Loucy (cell line): Measurements from ENCODE around the gene HUNK.

Experiments used
- H2AFZ ChIP-seq: fragments of 200-600 bp; sonication (generic); 2 replicates; pipeline ENCODE4 v1.6.0; 2016; ENCODE audit warnings: antibody characterized with exemption, mild to moderate bottlenecking, low read length, moderate library complexity
- H3F3A ChIP-seq: fragments of 200-600 bp; 2 replicates; pipeline ENCODE4 v1.6.0; 2016; ENCODE audit warnings: antibody characterized with exemption, low read depth, mild to moderate bottlenecking
- H3K27me3 ChIP-seq: fragments of 200-600 bp; sonication (generic); 2 replicates; pipeline ENCODE4 v1.6.1; 2014; ENCODE audit warnings: low read length, mild to moderate bottlenecking; ENCODE audit not compliant: insufficient read depth, poor library complexity, severe bottlenecking
- H3K36me3 ChIP-seq: fragments of 200-600 bp; sonication (generic); 2 replicates; pipeline ENCODE4 v1.6.1; 2016; ENCODE audit warnings: low read length; ENCODE audit not compliant: insufficient read depth
- H3K4me1 ChIP-seq: fragments of 200-600 bp; sonication (generic); 2 replicates; pipeline ENCODE4 v1.5.1; 2014; ENCODE audit warnings: low read length, mild to moderate bottlenecking; ENCODE audit not compliant: insufficient read depth, poor library complexity, severe bottlenecking
- H3K4me2 ChIP-seq: fragments of 200-600 bp; sonication (generic); 2 replicates; pipeline ENCODE4 v1.6.0; 2014; ENCODE audit warnings: antibody characterized with exemption, low read length, low read depth, mild to moderate bottlenecking; ENCODE audit not compliant: poor library complexity, severe bottlenecking
- H3K4me3 ChIP-seq: fragments of 200-600 bp; sonication (generic); 2 replicates; pipeline ENCODE4 v1.5.1; 2014; ENCODE audit warnings: low read length, mild to moderate bottlenecking, mixed read lengths; ENCODE audit not compliant: poor library complexity, severe bottlenecking
- H3K79me2 ChIP-seq: fragments of 200-600 bp; sonication (generic); 2 replicates; pipeline ENCODE4 v1.6.1; 2014; ENCODE audit warnings: low read length; ENCODE audit not compliant: insufficient read depth
- H3K9ac ChIP-seq: fragments of 200-600 bp; sonication (generic); 2 replicates; pipeline ENCODE4 v1.6.0; 2014; ENCODE audit warnings: mild to moderate bottlenecking, low read depth, low read length, moderate library complexity; ENCODE audit not compliant: poor library complexity, severe bottlenecking
- H3K9me2 ChIP-seq: fragments of 200-600 bp; sonication (generic); replicated peaks from 2 replicates; pipeline ENCODE4 v1.6.1; 2016; ENCODE audit warnings: low read depth, low read length, mixed read lengths
- H3K9me3 ChIP-seq: fragments of 200-600 bp; sonication (generic); 2 replicates; pipeline ENCODE4 v1.6.1; 2014; ENCODE audit warnings: mild to moderate bottlenecking, antibody characterized with exemption, low read length, low read depth; ENCODE audit not compliant: insufficient read depth
- H4K20me1 ChIP-seq: fragments of 200-600 bp; sonication (generic); 2 replicates; pipeline ENCODE4 v1.6.0; 2014; ENCODE audit warnings: antibody characterized with exemption, low read length, mild to moderate bottlenecking; ENCODE audit not compliant: insufficient read depth, poor library complexity, severe bottlenecking
- CTCF ChIP-seq: fragments of 200-600 bp; sonication (generic); conservative IDR thresholded peaks from 2 replicates; pipeline ENCODE4 v1.5.1; 2014; ENCODE audit warnings: mild to moderate bottlenecking, antibody characterized with exemption, low read length
- EZH2phosphoT487 ChIP-seq: fragments of 200-600 bp; IDR thresholded peaks from 2 replicates; pipeline ENCODE4 v1.6.1; 2018; ENCODE audit warnings: antibody characterized with exemption, mild to moderate bottlenecking, moderate library complexity, borderline replicate concordance

The HUNK gene

GRCh38 chr21:31872452-31873274, at the start of gene HUNK:
TSS of gene HUNK (plus strand) at chr21:31873020. CDS start at chr21:31873675, 655 bp downstream.
- Histone ChIP-seq H3K27me3 (no peaks in the 10 kb centered on the region), H3K4me3 (no peak within 1 kb of the TSS)

DNA sequence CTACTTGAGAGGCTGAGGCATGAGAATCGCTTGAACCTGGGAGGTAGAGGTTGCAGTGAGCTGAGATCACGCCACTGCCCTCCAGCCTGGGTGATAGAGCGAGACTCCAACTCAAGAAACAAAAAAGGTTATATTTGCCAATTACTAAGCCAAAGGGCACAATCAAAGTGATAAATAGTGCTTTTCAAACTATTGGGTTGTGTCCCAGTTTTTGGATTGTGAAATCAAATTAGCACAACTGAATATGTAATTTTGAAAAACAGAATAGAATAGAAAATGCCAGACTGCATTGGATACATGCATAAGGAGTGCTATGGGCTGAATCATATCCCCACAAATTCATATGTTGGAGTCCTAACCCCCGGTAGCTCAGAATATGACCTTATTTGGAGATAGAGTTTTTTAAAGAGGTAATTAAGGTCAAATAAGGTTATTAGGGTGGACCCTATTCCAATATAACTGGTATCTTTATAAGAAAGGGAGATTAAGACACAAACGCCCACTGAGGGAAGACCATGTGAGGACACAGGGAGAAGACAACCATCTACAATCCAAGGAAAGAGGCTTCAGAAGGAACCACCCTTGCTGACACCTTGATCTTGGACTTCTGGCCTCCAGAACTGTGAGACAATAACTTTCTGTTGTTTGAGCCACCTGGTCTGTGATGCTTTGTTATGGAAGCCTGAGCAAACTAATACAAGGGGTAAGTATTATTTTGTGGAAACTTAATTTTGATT, 42.9 kb upstream of the HUNK start:
- Histone ChIP-seq H3K27me3 (no peaks in the 10 kb centered on the region), H4K20me1 (no peaks in the 10 kb centered on the region), H3K9ac (no peak overlapping the region), H3K4me3 (no peak overlapping the region), H3K36me3 (no peaks in the 10 kb centered on the region), H3K9me3 (no peaks in the 10 kb centered on the region), H3K4me1 (no peaks in the 10 kb centered on the region), H3K79me2 (no peaks in the 10 kb centered on the region), H2AFZ (no peak overlapping the region), H3K4me2 (no peak overlapping the region), H3F3A (no peaks in the 10 kb centered on the region), H3K9me2 (no peaks in the 10 kb centered on the region)
- TF ChIP-seq EZH2phosphoT487 (no peak), CTCF (no peak)

More at GRCh38 chr21:31872452-31873274, at the start of gene HUNK:
- Histone ChIP-seq H4K20me1 (no peaks in the 10 kb centered on the region), H3K4me1 (no peaks in the 10 kb centered on the region), H3K4me2 (no peak within 1 kb of the TSS), H3K9me3 (no peaks in the 10 kb centered on the region), H3K79me2 (no peaks in the 10 kb centered on the region), H3K9me2 (no peaks in the 10 kb centered on the region), H3K36me3 (no peaks in the 10 kb centered on the region), H3F3A (no peaks in the 10 kb centered on the region), H3K9ac (no peak within 1 kb of the TSS), H2AFZ (no peak within 1 kb of the TSS)
- TF ChIP-seq CTCF = no peak

DNA sequence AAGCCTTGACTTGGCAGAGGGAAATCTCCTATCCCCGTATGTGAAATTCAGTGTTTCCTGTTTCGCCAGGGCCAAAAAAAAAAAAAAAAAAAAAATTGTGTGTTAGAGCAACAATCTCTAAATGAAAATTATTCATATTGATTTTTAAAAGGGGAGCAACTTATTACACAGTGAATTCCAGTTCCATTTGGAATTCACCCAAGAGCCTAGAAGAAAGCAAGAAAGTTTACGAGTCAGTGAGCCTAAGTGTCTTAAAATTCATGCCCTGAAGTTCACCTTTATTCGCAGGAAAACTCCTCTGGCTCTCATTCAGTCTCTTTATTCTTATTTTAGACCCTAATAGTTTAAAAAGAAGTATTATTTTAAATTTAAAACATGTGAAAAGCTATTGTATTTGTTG, 42.1 kb upstream of the HUNK start:
- TF ChIP-seq CTCF (no peak), EZH2phosphoT487 (no peak)
- Histone ChIP-seq H3K4me3 (no peak overlapping the region), H3K9me3 (no peaks in the 10 kb centered on the region)

More for the DNA sequence above, 42.1 kb upstream of the HUNK start:
- Histone ChIP-seq H3K9ac (no peak overlapping the region), H3K4me1 (no peaks in the 10 kb centered on the region), H3K36me3 (no peaks in the 10 kb centered on the region), H3K27me3 (no peaks in the 10 kb centered on the region), H3F3A (no peaks in the 10 kb centered on the region), H2AFZ (no peak overlapping the region), H3K9me2 (no peaks in the 10 kb centered on the region), H3K4me2 (no peak overlapping the region), H4K20me1 (no peaks in the 10 kb centered on the region), H3K79me2 (no peaks in the 10 kb centered on the region)
